ENCODE data around the gene LCN6. TPM values are rescaled to one million over a fixed set of nuclear protein-coding genes. Genes with fewer than 3 reads are reported as not detected.
"Not testable (repeated sequence)": the region's sequence is repeated elsewhere in the genome, so short reads cannot be mapped to it uniquely, and the experiment has no call there.

The LCN6 gene
- not detected in 2 replicates for total RNA-seq

DNA sequence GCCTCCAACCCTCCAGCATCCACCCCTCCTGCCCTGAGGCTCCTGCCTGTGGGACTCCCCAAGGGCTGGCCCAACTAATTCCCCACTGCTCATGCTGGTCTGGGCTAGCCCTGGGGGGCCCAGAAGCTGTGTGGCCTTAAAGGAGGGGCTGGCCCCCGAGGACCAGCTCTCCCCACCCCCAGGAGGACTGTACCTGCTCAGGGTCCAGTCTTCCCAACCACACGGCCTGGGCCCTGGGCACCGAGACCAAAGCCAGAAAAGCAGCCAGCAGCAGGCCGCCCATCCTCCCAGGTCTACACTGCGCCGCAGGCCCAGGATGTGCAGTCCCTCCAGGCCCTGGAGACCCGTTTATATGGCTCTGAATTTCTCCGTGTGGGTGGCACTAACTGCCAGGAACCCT is at the start of gene LCN6:
Gene LCN6 (minus strand): TSS at position 325 of the 400 bp plus-strand sequence. CDS start 42 bp downstream, at position 283.
- intact Hi-C loops (cut with micrococcal nuclease), result no loop called here

DNA sequence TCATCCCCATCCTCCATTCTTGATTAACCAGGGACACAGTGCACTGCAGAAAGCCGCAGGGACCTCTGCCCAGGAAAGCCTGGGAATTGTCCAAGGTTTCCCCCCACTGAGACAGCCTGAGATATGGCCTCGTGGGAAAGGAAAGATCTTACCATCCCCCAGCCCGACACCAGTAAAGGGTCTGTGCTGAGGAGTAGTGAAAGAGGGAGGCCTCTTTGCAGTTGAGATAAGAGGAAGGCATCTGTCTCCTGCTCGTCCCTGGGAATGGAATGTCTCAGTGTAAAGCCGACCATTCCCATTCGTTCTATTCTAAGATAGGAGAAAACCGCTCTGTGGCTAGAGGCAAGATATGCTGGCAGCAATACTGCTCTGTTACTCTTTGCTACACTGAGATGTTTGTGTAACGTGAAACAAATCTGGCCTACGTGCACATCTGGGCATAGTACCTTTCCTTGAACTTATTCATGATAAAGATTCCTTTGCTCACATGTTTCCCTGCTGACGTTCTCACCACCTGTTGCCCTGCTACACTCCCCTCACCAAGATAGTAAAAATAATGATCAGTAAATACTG is 48.5 kb upstream of the LCN6 start:
- intact Hi-C loops (cut with micrococcal nuclease), result loop anchor here (10.0 kb wide), 1 partner anchor 432 kb away; the partner anchor contains the start of gene DNLZ

GRCh38 chr9:136796238-136796774 is 48.0 kb upstream of the LCN6 start, which contains the start of gene CCDC183:
CCDC183 (plus strand) TSS chr9:136796338; CDS start chr9:136796398, 60 bp downstream.
- intact Hi-C loops (cut with micrococcal nuclease), result loop anchor here (10.0 kb wide), 1 partner anchor 432 kb away; the partner anchor contains the start of gene DNLZ

DNA sequence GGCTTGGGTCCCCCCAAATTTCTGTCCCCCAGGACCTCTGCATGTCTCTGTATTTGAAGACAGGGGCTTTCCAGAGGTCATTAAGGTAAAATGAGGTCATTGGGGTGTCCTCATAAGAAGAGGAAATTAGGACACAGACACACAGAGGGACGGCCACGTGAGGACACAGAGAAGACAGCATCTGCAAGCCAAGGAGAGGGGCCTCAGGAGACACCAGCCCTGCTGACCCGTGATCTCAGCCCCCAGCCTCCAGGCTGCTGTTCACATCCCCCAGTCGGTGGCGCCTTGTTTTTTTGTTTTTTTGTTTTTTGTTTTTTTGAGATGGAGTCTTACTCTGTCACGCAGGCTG is 46.6 kb upstream of the LCN6 start:
- intact Hi-C loops (cut with micrococcal nuclease), result loop anchor here (5.0 to 10.0 kb wide), 2 partner anchors 430 to 657 kb away; partner anchors contain the start of gene DNLZ

DNA sequence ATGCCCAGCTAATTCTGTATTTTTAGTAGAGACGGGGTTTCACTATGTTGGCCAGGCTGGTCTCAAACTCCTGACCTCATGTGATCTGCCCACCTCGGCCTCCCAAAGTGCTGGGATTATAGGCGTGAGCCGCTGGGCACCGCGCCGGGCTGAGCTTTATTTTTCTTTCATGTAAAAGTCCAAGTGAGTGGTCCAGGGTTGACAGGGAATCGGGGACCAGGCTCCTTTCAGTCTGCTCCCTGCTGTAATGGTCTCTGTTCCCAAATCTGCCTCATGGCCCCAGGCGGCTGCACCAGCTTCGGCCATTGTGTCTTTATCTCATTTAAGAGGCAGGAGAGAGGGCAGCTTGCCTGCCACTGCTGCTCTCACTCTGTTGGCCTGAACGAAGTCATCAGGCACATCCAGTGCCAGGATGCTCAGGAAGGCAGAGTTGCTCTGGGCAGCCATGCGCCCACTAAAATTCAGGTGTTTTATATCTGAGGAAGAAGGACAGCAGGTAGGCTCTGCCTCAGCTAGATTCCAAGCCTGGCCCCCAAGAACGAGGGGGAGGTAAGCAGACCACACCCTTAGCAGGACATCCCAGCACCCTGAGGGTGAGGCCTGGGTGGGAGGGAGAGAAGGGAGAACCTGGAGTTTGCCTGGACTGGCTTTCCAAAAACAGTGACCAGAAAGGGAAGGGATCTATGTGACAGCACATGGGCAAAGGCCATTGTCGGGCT is 46.1 kb upstream of the LCN6 start:
- intact Hi-C loops (cut with micrococcal nuclease), result loop anchor here (5.0 to 10.0 kb wide), 2 partner anchors 430 to 658 kb away; partner anchors contain the start of gene DNLZ

GRCh38 chr9:136793086-136793946 is 45.0 kb upstream of the LCN6 start:
- intact Hi-C loops (cut with micrococcal nuclease), result loop anchor here (5.0 to 10.0 kb wide), 2 partner anchors 429 to 659 kb away; partner anchors contain the start of gene DNLZ

GRCh38 chr9:136792321-136793085 is 44.2 kb upstream of the LCN6 start:
- intact Hi-C loops (cut with micrococcal nuclease), result loop anchor here (5.0 to 10.0 kb wide), 2 partner anchors 428 to 660 kb away; partner anchors contain the start of gene DNLZ

- intact Hi-C loops (cut with micrococcal nuclease), result loop anchor here (1.0 to 10.0 kb wide), 20 partner anchors 9 to 813 kb away; partner anchors contain the start of genes ARRDC1, DNLZ, EXD3 and FBXW5
Observed at GRCh38 chr9:136791516-136792276, 43.4 kb upstream of the LCN6 start.

DNA sequence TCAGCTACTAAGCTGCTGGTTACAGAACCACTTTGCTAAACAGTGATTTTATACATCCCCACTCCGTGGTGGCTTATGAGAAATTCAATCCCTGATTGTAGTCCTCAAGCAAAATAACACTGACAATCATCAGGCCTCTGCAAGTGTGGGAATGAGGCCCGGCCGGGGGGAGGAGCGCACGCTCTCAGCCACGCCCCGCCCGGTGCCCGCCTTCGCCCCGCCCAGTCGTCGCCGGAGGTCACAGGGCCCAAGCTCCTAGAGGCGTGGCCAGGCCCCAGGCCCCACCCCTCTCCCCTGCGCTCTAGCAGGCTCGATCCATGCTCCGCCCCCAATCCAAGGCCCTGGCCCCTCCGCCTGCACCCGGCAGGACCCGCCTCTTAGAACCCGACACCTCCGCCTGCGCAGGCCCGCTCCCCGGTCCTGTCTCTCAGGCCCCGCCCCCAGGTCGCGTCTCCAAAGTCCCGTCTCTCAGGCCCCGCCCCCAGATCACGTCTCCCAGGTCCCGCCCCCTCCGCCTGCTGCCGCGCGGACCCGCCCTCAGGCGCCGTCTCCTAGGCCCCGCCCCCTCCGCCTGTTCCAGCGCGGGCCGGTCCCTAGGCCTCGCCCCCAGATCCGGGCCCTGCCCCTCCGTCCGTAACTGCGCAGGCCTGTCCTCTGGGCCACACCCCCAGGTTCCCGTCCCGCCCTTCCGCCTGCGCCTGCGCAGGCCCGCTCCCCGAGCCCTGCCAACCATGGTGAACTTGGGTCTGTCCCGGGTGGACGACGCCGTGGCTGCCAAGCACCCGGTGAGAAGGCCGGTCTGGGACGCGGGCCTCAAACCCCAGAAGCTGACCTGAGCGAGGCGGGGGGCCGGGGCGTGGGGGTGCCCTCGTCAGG is 42.6 kb upstream of the LCN6 start, which contains the start of gene TMEM141:
Gene TMEM141 (plus strand): TSS at position 705 of the 876 bp plus-strand sequence. CDS start 27 bp downstream, at position 732.
- intact Hi-C loops (cut with micrococcal nuclease), result loop anchor here (1.0 to 10.0 kb wide), 23 partner anchors 9 to 814 kb away; partner anchors contain the start of genes ARRDC1, DNLZ, EXD3 and FBXW5

GRCh38 chr9:136789523-136789937 is 41.2 kb upstream of the LCN6 start:
- intact Hi-C loops (cut with micrococcal nuclease), result no loop called here

GRCh38 chr9:136788644-136789522 is 40.6 kb upstream of the LCN6 start:
- intact Hi-C loops (cut with micrococcal nuclease), result not testable (repeated sequence)

DNA sequence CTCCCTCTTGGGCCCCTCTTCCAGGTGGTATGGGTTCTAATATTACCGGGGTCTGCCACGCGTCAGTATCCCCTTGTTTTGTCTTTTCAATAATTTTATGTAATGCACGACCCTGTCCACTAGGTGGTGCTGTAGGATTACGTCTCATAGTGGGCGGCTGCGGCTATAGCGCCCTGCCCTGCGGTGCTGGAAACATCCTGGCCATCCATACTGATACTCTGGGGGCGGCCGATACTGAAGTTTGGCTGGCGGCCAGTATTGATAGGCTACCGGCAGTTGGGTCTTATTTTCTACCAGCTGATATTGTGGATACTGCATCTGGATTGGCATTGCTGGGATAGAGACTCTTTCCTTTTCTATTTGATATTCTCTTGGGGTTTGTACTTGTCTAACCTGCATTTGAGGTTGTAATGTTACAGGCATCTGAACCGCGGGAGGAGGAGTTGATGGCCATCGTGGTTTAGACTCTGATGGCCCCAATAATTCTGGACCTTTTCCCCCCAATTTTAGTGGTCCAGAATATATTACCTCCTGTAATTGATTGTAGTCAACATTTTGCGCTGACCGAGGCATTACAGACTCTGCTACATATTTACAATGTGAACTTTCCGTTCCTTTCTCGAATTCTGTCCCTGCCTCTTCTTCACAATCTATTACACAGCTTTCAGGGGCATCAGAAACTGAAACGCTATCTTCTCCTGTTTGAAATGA is 39.5 kb upstream of the LCN6 start:
- intact Hi-C loops (cut with micrococcal nuclease), result loop anchor here (1.0 to 2.0 kb wide), 5 partner anchors 13 to 247 kb away; partner anchors contain the start of gene AJM1

DNA sequence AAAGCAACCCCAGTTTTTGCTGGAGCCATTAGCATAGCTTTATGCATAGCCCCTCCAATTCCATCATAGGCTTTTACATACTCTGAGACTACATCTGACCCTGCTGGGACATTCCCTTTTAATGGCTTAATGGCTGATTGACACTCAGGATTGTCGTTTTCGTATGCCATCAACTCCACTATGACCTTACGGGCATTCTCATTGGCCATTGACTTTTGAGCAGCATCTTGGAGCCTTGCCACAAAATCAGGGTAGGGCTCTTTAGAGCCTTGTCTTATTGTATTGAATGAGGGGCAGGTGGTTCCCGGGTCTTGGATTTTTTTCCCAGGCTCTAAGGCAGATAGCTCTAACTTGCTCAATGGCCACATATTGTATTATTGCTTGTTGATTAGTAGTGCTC is 38.7 kb upstream of the LCN6 start:
- intact Hi-C loops (cut with micrococcal nuclease), result loop anchor here (1.0 to 2.0 kb wide), 5 partner anchors 14 to 248 kb away; partner anchors contain the start of gene AJM1

DNA sequence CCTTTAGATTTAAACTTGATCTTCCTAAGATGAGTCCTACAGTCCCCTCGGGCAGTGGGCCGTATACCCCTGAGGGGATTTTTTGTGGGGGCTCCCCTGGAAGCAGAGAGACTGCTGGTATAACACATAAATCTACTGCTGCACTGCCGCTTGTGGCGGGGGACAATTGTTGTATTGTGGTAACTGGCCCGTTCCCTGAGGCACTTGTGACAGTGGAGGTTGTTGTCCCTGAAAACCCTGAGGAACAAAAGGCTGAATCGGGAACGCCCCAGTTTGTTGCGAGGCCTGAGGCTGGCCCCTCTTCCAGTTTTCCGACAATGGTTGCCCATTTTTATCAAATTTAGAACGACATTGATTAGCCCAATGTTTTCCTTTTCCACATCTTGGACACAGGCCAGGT is 38.1 kb upstream of the LCN6 start:
- intact Hi-C loops (cut with micrococcal nuclease), result loop anchor here (2.0 kb wide), 1 partner anchor 14 kb away; no protein-coding TSS in a partner anchor

DNA sequence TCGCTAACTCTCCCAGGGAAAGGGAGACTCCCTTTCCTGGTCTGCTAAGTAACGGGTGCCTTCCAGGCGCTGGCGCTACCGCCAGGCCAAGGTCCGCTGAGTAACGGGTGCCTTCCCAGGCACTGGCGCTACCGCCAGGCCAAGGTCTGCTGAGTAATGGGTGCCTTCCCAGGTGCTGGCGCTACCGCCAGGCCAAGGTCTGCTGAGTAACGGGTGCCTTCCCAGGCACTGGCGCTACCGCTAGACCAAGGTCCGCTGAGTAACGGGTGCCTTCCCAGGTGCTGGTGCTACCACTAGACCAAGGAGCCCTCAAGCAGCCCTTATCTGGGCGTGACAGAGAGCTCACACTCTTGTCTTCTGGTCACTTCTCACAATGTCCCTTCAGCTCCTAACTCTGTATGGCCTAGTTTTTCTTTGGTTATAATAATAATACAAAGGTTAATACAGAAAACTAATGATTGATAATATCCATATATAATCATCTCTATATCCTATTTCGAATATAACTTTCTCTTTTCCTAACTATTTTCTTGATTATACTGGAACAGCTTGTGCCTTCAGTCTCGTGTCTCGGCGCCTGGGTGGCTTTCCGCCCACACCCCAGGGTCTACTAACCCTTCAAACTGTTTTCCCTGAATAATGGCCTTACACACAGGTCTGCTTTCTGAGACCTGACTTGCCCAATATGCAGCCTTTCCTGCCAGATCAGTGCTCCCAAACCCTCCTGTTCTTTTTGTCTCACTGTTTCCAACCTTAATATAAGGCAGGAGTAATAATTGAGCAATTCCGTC is 37.4 kb upstream of the LCN6 start:
- intact Hi-C loops (cut with micrococcal nuclease), result loop anchor here (2.0 kb wide), 1 partner anchor 15 kb away; no protein-coding TSS in a partner anchor
